PC-3 (cell line): ENCODE results near the gene SLC7A5.

Source experiments
- EZH2 ChIP-seq: fragments of 300-600 bp; sonication (generic); IDR thresholded peaks from one replicate; pipeline ENCODE4 v1.6.1; 2017; ENCODE audit warnings: antibody characterized with exemption, mild to moderate bottlenecking, low read length; ENCODE audit not compliant: unreplicated experiment
- EZH2phosphoT487 ChIP-seq: fragments of 300-600 bp; sonication (generic); IDR thresholded peaks from 2 replicates; pipeline ENCODE4 v1.6.1; 2018; ENCODE audit warnings: mild to moderate bottlenecking, antibody characterized with exemption, low read length, borderline replicate concordance
- TF ChIP-seq, protein P1 (sequence below): fragments of 300-600 bp; sonication (generic); conservative IDR thresholded peaks from 2 replicates; pipeline ENCODE4 v1.5.1; 2017; ENCODE audit warnings: antibody characterized with exemption, low read depth, mild to moderate bottlenecking, low read length

DNA sequence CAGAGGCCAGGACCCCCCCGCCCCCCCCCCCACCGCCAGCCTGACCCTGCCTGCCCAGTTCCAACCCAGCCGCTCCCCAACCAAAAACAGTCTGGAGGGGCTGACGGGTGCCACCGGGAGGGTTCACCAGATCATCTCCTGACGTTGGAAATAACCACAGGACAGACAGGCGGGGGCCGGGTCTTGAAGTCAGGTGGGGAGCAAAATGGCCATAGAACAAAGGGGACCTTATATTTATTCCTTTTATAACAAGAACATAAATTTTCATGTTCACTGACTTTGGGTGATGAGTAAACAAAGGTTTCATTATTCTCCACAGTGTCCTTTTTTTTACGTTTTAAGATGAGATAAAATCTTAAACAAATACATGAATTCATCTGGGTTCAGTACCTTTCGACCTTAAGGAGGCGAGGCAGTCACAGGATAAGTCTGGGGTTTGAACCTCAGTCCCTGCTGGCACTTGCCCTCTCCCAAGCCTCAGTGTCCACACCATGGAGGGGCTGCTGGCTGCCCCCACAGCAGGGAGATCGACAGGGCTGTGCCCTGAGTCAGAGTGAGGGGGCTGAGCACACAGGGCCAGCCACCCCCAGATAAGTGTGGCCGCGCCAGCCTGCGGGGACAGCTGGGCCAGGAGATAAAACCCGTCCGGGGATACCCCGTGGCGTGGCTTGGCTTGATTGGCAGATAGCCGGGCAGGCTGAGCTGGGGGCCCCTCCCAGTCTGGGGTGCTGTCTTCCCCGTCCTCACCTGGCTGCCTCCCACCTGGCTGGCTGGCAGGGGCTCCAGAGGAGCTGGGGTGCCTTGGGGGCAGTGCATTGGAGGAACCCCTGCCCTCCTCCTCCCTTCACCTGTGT lies 15.0 kb downstream of the SLC7A5 start:
- TF ChIP-seq, protein P1, sequence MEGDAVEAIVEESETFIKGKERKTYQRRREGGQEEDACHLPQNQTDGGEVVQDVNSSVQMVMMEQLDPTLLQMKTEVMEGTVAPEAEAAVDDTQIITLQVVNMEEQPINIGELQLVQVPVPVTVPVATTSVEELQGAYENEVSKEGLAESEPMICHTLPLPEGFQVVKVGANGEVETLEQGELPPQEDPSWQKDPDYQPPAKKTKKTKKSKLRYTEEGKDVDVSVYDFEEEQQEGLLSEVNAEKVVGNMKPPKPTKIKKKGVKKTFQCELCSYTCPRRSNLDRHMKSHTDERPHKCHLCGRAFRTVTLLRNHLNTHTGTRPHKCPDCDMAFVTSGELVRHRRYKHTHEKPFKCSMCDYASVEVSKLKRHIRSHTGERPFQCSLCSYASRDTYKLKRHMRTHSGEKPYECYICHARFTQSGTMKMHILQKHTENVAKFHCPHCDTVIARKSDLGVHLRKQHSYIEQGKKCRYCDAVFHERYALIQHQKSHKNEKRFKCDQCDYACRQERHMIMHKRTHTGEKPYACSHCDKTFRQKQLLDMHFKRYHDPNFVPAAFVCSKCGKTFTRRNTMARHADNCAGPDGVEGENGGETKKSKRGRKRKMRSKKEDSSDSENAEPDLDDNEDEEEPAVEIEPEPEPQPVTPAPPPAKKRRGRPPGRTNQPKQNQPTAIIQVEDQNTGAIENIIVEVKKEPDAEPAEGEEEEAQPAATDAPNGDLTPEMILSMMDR, result no peak
- TF ChIP-seq EZH2 (no peak), EZH2phosphoT487 (no peak)
